Lower lobe of right lung (tissue), 2 donors: Measurements from ENCODE around the gene P4HB. TPM values are rescaled to one million over a fixed set of nuclear protein-coding genes. Genes with fewer than 3 reads are reported as not detected.

Experiments used
- ATAC-seq, 2 donors: fragments of 200-7000 bp; cut with Tn5 transposase; one replicate each; pipeline ENCODE4 v1.9.1; 2020 to 2022; ENCODE audit warnings: mild to moderate bottlenecking in 2 of 2, moderate library complexity in 2 of 2
- DNase-seq: peaks from one replicate; pipeline ENCODE4 v3.0.0-alpha.2; 2020
- H3K27ac ChIP-seq: fragments of 200-600 bp; one replicate; pipeline ENCODE4 v1.8.0; 2022
- H3K27me3 ChIP-seq: fragments of 200-600 bp; one replicate; pipeline ENCODE4 v1.8.0; 2022; ENCODE audit warnings: low read depth
- H3K36me3 ChIP-seq: fragments of 200-600 bp; one replicate; pipeline ENCODE4 v1.8.0; 2022; ENCODE audit warnings: mild to moderate bottlenecking
- H3K4me1 ChIP-seq: fragments of 200-600 bp; one replicate; pipeline ENCODE4 v1.8.0; 2022
- H3K4me3 ChIP-seq: fragments of 200-600 bp; one replicate; pipeline ENCODE4 v1.8.0; 2022; ENCODE audit warnings: mild to moderate bottlenecking
- H3K9me3 ChIP-seq: fragments of 200-600 bp; one replicate; pipeline ENCODE4 v1.8.0; 2022
- CTCF ChIP-seq: fragments of 200-600 bp; IDR thresholded peaks from one replicate; pipeline ENCODE4 v1.8.0; 2022; ENCODE audit warnings: antibody characterized with exemption, mild to moderate bottlenecking
- intact Hi-C: fragments of 100-400 bp; cut with DNase I; formaldehyde crosslinking; loops from one replicate; pipeline ENCODE4 v1.11.0; 2022
- total RNA-seq: library from RNA; stranded (reverse); fragmentation: NEBNext Ultra II Directional; extraction: Animal tissue kit (Norgen Biotek cat#: 25700); gene quantifications from one replicate; pipeline ENCODE4 v1.2.1, GENCODE V29; 2021
- donor health status: DM: no; HTN: yes; CAD: no; lungs with severe emphysema.

P4HB gene
- total RNA-seq, 1 donor from 2014 or later: 432 TPM

DNA sequence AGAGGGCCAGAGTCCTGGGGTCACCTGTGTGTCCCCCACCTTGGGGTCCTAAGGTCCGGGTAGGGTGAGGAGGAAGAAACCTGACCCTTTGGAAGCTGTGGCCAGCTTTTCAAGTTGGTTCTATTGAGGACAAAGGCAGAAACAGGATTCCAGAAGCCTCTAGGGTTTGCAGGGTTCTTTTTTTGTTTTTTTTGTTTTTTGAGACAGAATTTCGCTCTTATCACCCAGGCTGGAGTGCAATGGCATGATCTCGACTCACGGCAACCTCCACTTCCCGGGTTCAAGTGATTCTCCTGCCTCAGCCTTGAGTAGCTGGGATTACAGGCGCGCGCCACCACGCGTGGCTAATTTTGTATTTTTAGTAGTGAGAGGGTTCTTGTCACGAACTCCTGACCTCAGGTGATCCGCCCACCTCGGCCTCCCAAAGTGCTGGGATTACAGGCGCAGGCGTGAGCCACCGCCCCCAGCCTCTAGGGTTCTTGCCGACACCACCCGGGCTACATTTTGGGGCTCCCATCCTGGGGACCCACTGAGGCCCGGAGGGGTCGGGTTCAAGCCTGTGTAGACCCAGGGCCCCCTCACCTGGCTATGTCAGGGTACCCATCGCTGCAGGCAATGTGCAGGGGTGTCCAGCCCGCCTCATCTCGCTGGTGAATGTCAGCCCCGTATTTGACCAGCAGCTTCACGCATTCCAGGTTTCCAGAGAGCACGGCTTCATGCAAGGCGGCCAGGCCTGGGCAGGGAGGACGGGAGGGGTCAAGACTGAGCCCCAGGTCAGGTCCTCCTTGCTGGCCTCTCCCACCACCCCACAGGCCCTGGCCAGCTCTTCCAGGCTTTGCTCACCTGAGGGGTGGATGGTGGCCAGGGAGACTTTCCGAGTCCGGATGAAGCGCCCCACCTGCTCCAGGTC lies 26.2 kb downstream of the P4HB start:
- peak overlapping the region; percentile 78 for H3K4me3 ChIP-seq
- H3K9me3 ChIP-seq: no peaks in the 10 kb centered on the region
- H3K27me3 ChIP-seq: no peaks in the 10 kb centered on the region
- peaks cover 4% of the 10 kb centered on the region for H3K36me3 ChIP-seq
- H3K4me1 ChIP-seq: peaks cover 24% of the 10 kb centered on the region
- DNase-seq (no peak), ATAC-seq (no peak)
- peak overlapping the region; percentile 94 for H3K27ac ChIP-seq
- intact Hi-C loops: no loop called here
- TF ChIP-seq CTCF: no peak

GRCh38 chr17:81833160-81833920 lies 27.0 kb downstream of the P4HB start, which contains the start of gene MCRIP1:
MCRIP1 (minus strand) TSS chr17:81833291; CDS start chr17:81824506, 8,785 bp downstream.
- no peak for TF ChIP-seq CTCF
- intact Hi-C loops: no loop called here
- Histone ChIP-seq H3K27me3 (no peaks in the 10 kb centered on the region), H3K4me1 (peaks cover 24% of the 10 kb centered on the region), H3K27ac (peak within 1 kb of the TSS; percentile 94), H3K4me3 (peak within 1 kb of the TSS; percentile 90), H3K9me3 (no peaks in the 10 kb centered on the region), H3K36me3 (peaks cover 4% of the 10 kb centered on the region)
- DNase-seq: peak; percentile 97
- ATAC-seq: peak; percentile 90 to 94

DNA sequence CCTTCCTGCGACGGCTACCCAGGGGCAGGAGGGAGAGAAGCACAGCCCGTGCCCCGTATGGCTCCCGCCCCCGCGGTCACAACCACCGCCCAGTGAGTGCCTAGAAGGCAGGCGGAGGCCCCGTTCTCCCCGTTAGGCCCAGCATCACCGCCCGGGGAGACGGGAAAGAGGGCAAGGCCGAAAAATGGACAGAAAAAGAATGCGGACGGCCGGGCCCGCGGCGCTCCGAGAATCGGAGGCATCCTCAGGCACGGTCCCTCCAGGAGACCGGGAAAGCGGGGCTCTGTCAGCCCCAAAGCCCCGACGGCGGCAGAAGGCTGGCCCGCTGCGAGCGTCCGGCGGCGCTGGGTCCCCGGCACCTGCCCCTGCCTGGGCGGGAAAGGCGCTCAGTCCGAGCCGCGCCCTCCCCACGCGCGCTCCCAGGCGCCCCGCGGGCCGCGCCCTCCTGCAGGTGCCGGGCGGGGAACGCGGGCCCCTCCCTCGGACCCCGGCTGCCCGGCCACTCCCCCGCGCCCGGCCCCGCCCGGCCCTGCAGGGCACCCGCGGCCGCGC lies 27.7 kb downstream of the P4HB start:
- intact Hi-C loops: no loop called here
- peak overlapping the region; percentile 91 for H3K27ac ChIP-seq
- H3K36me3 ChIP-seq: peaks cover 4% of the 10 kb centered on the region
- peaks cover 24% of the 10 kb centered on the region for H3K4me1 ChIP-seq
- ATAC-seq (peak; percentile 34 to 82), DNase-seq (peak; percentile 73)
- TF ChIP-seq CTCF: no peak
- no peaks in the 10 kb centered on the region for H3K9me3 ChIP-seq
- H3K27me3 ChIP-seq: no peaks in the 10 kb centered on the region
- H3K4me3 ChIP-seq: peak overlapping the region; percentile 90

DNA sequence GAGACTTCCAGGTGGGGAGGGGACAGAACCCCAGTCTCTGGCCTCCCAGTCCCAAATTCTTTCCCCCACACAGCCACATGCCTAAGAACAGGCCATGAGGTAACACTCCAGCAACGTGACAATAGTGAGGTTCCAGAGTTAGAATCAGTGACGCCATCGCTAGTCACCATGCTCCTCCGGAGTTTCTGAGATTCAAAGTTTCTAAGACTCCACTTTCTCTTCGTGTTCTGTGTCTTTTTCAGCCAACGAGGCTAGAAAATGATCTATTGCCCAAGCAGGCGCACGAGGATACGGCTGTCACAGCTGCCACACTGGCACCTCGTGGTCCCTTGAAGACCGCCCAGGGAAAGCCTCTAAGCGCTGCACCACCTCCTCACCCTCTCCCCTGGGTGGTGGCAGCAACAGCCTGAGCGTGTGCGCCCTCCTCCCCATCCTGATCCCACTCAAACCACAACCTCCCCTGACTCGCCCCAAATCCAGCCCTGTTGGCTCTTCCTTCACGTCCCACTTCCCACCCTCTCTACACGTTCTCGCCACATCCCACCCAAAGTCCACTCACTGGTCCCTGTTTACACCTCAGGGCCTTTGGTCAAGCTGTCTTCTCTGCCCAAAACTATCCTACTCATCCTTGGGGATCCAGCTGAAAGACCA lies 28.3 kb downstream of the P4HB start:
- DNase-seq (peak; percentile 67), ATAC-seq (peak; percentile 52 to 54)
- Histone ChIP-seq H3K4me3 (peak overlapping the region; percentile 90), H3K9me3 (no peaks in the 10 kb centered on the region), H3K27ac (peak overlapping the region; percentile 91), H3K4me1 (peaks cover 24% of the 10 kb centered on the region), H3K36me3 (peaks cover 4% of the 10 kb centered on the region), H3K27me3 (no peaks in the 10 kb centered on the region)
- intact Hi-C loops: no loop called here
- no peak for TF ChIP-seq CTCF

- H3K36me3 ChIP-seq: peaks cover 4% of the 10 kb centered on the region
- peak overlapping the region; percentile 91 for H3K27ac ChIP-seq
- intact Hi-C loops: no loop called here
- peaks cover 24% of the 10 kb centered on the region for H3K4me1 ChIP-seq
- no peak for DNase-seq
- no peaks in the 10 kb centered on the region for H3K27me3 ChIP-seq
- no peak for TF ChIP-seq CTCF
- no peak for ATAC-seq
- H3K9me3 ChIP-seq: no peaks in the 10 kb centered on the region
- H3K4me3 ChIP-seq: peak overlapping the region; percentile 90
Measured at GRCh38 chr17:81831563-81831956, 28.8 kb downstream of the P4HB start.
